Hepatocyte (in vitro differentiated cells): Measurements from ENCODE around the gene MXD4. TPM values are rescaled to one million over a fixed set of nuclear protein-coding genes. Genes with fewer than 3 reads are reported as not detected.

Experiments
- DNase-seq: peaks from one replicate; pipeline ENCODE4 v3.0.0-alpha.2; 2016; ENCODE audit warnings: low spot score
- H2AFZ ChIP-seq: fragments of 200-600 bp; sonication (generic); 2 replicates; pipeline ENCODE4 v1.6.0; 2016; ENCODE audit warnings: antibody characterized with exemption, mild to moderate bottlenecking
- H3K27ac ChIP-seq: fragments of 200-600 bp; sonication (generic); 2 replicates; pipeline ENCODE4 v1.5.1; 2016; ENCODE audit warnings: mild to moderate bottlenecking
- H3K27me3 ChIP-seq: fragments of 200-600 bp; sonication (generic); 2 replicates; pipeline ENCODE4 v1.6.1; 2016
- H3K36me3 ChIP-seq: fragments of 200-600 bp; sonication (generic); replicated peaks from 2 replicates; pipeline ENCODE4 v1.5.1; 2016; ENCODE audit warnings: low read depth; ENCODE audit not compliant: insufficient read depth
- H3K4me1 ChIP-seq: fragments of 200-600 bp; sonication (generic); 2 replicates; pipeline ENCODE4 v1.5.1; 2016; ENCODE audit warnings: mild to moderate bottlenecking, moderate library complexity; ENCODE audit not compliant: insufficient read depth
- H3K4me2 ChIP-seq: fragments of 200-600 bp; sonication (generic); 2 replicates; pipeline ENCODE4 v1.6.0; 2016
- H3K4me3 ChIP-seq: fragments of 200-600 bp; sonication (generic); 2 replicates; pipeline ENCODE4 v1.5.1; 2016; ENCODE audit warnings: mild to moderate bottlenecking
- H3K79me2 ChIP-seq: fragments of 200-600 bp; sonication (generic); 2 replicates; pipeline ENCODE4 v1.6.0; 2017; ENCODE audit warnings: mild to moderate bottlenecking
- H3K9me2 ChIP-seq: fragments of 200-600 bp; sonication (generic); replicated peaks from 2 replicates; pipeline ENCODE4 v1.6.0; 2017; ENCODE audit warnings: mild to moderate bottlenecking; ENCODE audit not compliant: insufficient read depth
- H3K9me3 ChIP-seq: fragments of 200-600 bp; sonication (generic); 2 replicates; pipeline ENCODE4 v1.5.1; 2016; ENCODE audit warnings: low read depth, mild to moderate bottlenecking
- H4K20me1 ChIP-seq: fragments of 200-600 bp; sonication (generic); 2 replicates; pipeline ENCODE4 v1.6.0; 2016; ENCODE audit warnings: mild to moderate bottlenecking; ENCODE audit not compliant: insufficient read depth, poor library complexity, severe bottlenecking
- EZH2 ChIP-seq: fragments of 200-600 bp; sonication (generic); IDR thresholded peaks from 2 replicates; pipeline ENCODE4 v1.6.1; 2016; ENCODE audit warnings: antibody characterized with exemption, mild to moderate bottlenecking, borderline replicate concordance
- EZH2phosphoT487 ChIP-seq: fragments of 200-600 bp; sonication (generic); IDR thresholded peaks from one replicate; pipeline ENCODE4 v1.6.1; 2018; ENCODE audit warnings: antibody characterized with exemption, mild to moderate bottlenecking, low read depth, moderate library complexity; ENCODE audit not compliant: unreplicated experiment, severe bottlenecking
- WGBS: methylation state at CpG from one replicate; pipeline ENCODE4 v1.1.6; 2016; ENCODE audit warnings: low lambda C conversion rate; ENCODE audit errors: missing lambda C conversion rate; 5-methylcytosine and 5-hydroxymethylcytosine counted together
- polyA plus RNA-seq: library from polyadenylated mRNA; unstranded; fragments of >200 nt; fragmentation: Nextera tagmentation; extraction: Ambion mirVana; gene quantifications from 2 replicates; pipeline ENCODE4 v1.2.1, GENCODE V29; 2016
- total RNA-seq: library from RNA; depleted of rRNA; stranded (reverse); fragments of >200 nt; gene quantifications from 2 replicates; pipeline ENCODE4 v1.2.3, GENCODE V29; 2014
- TF ChIP-seq, protein P1 (sequence below): fragments of 200-600 bp; sonication (generic); IDR thresholded peaks from 2 replicates; pipeline ENCODE4 v1.5.1; 2016; ENCODE audit warnings: antibody characterized with exemption, mild to moderate bottlenecking; ENCODE audit not compliant: poor library complexity

MXD4 gene
- total and polyA plus RNA-seq, 2 experiments from 2014 or later = 56.7 to 127 TPM

DNA sequence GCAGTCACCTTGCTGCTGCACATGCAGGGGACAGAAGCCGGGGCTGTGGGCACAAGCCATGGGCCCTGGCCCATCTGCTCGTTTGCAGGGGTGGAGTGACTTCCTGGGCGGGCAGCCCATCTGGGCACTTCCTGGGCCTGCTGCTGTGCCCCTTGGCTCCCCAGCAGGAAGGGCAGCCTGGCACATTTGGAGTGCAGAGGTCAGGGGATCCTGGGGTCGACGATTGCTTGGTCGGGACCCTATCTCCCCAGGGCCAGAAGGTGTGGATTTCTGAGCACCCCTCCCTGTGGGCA, 10.9 kb upstream of the MXD4 start:
- 93% methylated on average over 6 of the region's 6 CpGs for WGBS
- no peaks in the 10 kb centered on the region for H3K79me2 ChIP-seq

DNA sequence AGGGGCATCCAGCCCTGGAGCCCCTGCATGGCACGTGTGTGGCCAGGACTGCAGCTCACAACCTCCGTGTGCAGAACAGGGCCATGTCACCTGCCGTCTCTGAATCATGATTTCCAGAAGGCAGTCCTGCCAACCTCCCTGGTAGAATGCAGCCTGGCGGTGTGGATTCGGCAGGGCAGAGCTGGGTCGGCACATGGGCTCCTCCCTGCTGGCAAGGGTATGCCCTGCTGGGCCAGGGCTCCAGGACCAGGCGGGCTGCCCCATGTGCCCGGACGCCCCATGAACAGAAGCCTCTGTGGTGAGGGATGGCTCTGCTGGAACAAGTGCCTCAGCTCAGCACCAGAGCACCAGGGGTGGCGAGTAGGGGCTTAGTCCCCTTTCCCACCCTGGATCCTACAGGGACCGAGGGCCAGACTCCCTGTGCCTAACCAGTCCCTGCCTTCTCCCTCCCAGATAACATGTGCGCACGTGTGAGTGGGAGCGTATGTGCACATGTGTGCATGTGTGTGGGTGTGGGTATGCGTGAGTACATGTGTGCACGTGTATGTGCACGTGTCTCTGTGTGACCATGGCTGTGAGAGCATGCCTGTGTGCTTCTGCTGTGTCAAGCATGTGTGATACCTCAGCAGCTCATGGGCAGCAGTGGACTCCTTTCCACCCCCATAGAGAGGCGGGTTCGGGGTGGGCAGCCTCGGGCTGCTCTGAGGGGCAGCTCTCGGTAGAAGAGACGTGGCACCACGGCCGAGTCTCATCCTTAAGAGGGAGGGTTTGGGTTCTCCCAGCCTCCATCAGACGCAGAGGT, 10.3 kb upstream of the MXD4 start:
- 92% methylated on average over 25 of the region's 25 CpGs for WGBS
- Histone ChIP-seq H3K27ac (no peak overlapping the region), H4K20me1 (no peaks in the 10 kb centered on the region), H2AFZ (no peak overlapping the region), H3K9me3 (no peaks in the 10 kb centered on the region), H3K4me1 (no peaks in the 10 kb centered on the region), H3K79me2 (no peaks in the 10 kb centered on the region), H3K4me2 (no peak overlapping the region), H3K36me3 (no peaks in the 10 kb centered on the region), H3K4me3 (no peak overlapping the region), H3K27me3 (no peaks in the 10 kb centered on the region), H3K9me2 (no peaks in the 10 kb centered on the region)
- DNase-seq = no peak
- TF ChIP-seq, protein P1, sequence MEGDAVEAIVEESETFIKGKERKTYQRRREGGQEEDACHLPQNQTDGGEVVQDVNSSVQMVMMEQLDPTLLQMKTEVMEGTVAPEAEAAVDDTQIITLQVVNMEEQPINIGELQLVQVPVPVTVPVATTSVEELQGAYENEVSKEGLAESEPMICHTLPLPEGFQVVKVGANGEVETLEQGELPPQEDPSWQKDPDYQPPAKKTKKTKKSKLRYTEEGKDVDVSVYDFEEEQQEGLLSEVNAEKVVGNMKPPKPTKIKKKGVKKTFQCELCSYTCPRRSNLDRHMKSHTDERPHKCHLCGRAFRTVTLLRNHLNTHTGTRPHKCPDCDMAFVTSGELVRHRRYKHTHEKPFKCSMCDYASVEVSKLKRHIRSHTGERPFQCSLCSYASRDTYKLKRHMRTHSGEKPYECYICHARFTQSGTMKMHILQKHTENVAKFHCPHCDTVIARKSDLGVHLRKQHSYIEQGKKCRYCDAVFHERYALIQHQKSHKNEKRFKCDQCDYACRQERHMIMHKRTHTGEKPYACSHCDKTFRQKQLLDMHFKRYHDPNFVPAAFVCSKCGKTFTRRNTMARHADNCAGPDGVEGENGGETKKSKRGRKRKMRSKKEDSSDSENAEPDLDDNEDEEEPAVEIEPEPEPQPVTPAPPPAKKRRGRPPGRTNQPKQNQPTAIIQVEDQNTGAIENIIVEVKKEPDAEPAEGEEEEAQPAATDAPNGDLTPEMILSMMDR = no peak
- TF ChIP-seq EZH2 (no peak), EZH2phosphoT487 (no peak)

More for the DNA sequence above, 10.9 kb upstream of the MXD4 start:
- H3K9me3 ChIP-seq = no peaks in the 10 kb centered on the region
- no peaks in the 10 kb centered on the region for H3K27me3 ChIP-seq
- no peak overlapping the region for H2AFZ ChIP-seq
- H3K9me2 ChIP-seq = no peaks in the 10 kb centered on the region
- no peak overlapping the region for H3K4me2 ChIP-seq
- TF ChIP-seq EZH2 (no peak), EZH2phosphoT487 (no peak)
- TF ChIP-seq, protein P1 = no peak
- H3K27ac ChIP-seq = no peak overlapping the region
- no peaks in the 10 kb centered on the region for H4K20me1 ChIP-seq
- H3K4me1 ChIP-seq = no peaks in the 10 kb centered on the region
- DNase-seq = no peak
- no peak overlapping the region for H3K4me3 ChIP-seq
- H3K36me3 ChIP-seq = no peaks in the 10 kb centered on the region

DNA sequence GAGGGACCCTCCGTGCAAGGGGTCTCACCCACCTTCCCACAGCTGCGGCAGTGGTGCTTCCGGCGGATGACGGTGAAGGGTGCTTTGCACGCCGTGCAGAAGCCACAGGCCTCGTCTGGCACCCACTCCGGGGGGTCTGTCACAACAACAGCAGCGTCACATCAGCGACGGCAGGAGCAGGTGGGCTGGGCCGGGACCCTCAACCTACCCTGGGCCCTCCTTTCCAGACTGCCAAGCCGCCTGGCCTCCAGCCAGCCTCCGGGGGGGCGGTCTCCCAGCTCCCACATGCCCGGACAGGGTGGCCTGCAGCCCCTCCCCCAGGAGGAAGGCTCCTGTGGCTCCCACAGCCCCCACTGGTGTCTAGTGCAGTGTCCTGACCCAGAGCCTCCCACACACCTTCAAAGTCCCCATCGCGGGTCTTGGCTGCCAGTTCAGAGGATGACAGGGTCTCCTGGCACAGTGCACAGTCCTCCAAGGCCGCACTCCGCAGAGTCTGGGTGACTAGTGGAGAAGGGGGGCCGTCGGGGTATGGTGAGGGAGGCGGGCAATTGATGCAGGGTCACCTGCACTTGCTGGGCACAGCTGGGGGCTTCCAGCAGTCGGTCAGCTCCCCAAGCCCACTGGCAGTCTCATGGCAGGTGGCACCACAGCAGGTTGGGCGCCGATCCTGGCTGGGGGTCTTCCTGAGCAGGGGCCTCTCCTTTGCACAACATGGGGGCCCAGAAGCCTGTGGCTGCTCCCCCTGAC, 9.5 kb upstream of the MXD4 start:
- 91% methylated on average over 21 of the region's 27 CpGs for WGBS
- Histone ChIP-seq H3K4me1 (no peaks in the 10 kb centered on the region), H4K20me1 (no peaks in the 10 kb centered on the region), H3K36me3 (no peaks in the 10 kb centered on the region), H3K9me2 (no peaks in the 10 kb centered on the region), H2AFZ (no peak overlapping the region), H3K4me2 (no peak overlapping the region), H3K27ac (no peak overlapping the region), H3K9me3 (no peaks in the 10 kb centered on the region), H3K27me3 (no peaks in the 10 kb centered on the region), H3K4me3 (no peak overlapping the region), H3K79me2 (no peaks in the 10 kb centered on the region)
- DNase-seq = no peak
- TF ChIP-seq EZH2phosphoT487 = no peak
- TF ChIP-seq, protein P1 = no peak
- TF ChIP-seq EZH2 = no peak
